ENCODE data around the gene DUSP1. TPM values are rescaled to one million over a fixed set of nuclear protein-coding genes. Genes with fewer than 3 reads are reported as not detected.
"Not testable (repeated sequence)": the region's sequence is repeated elsewhere in the genome, so short reads cannot be mapped to it uniquely, and the experiment has no call there.

DUSP1 gene
- total RNA-seq, 4 donors from 2014 or later: 613 to 1,025 (median 690) TPM

- Histone ChIP-seq H3K27ac (no peak overlapping the region), H3K36me3 (no peaks in the 10 kb centered on the region)
- 87 to 95% methylated on average over 7 of the region's 7 CpGs for WGBS, 2 donors
Measured at GRCh38 chr5:172817664-172818063, 46.7 kb upstream of the DUSP1 start.

GRCh38 chr5:172816925-172817562 lies 46.0 kb upstream of the DUSP1 start:
- Histone ChIP-seq H3K27me3 (no peaks in the 10 kb centered on the region), H3K4me1 (peaks cover 0 to 14% of the 10 kb centered on the region in 2 donors), H3K27ac (no peak overlapping the region), H3K36me3 (no peaks in the 10 kb centered on the region), H3K9me3 (no peaks in the 10 kb centered on the region), H3K4me3 (replicated peaks in 1 of 3) (no peak overlapping the region)
- intact Hi-C loops (cut with DNase I): no loop called here
- DNase-seq: no peak
- TF ChIP-seq CTCF (IDR thresholded peaks at IDR 0.05) (no peak), POLR2A (IDR thresholded peaks at IDR 0.05) (no peak)
- WGBS, 2 donors: 67 to 73% methylated on average over 5 of the region's 5 CpGs

More at GRCh38 chr5:172817664-172818063, 46.7 kb upstream of the DUSP1 start:
- intact Hi-C loops (cut with DNase I): no loop called here
- no peak for DNase-seq
- Histone ChIP-seq H3K9me3 (no peaks in the 10 kb centered on the region), H3K4me1 (peaks cover 0 to 14% of the 10 kb centered on the region in 2 donors), H3K27me3 (no peaks in the 10 kb centered on the region), H3K4me3 (replicated peaks in 1 of 3) (no peak overlapping the region)
- TF ChIP-seq POLR2A (IDR thresholded peaks at IDR 0.05): no peak

GRCh38 chr5:172815631-172816030 lies 44.6 kb upstream of the DUSP1 start:
- Histone ChIP-seq H3K4me1 (peaks cover 0 to 13% of the 10 kb centered on the region in 2 donors), H3K9me3 (no peaks in the 10 kb centered on the region), H3K27ac (no peak overlapping the region), H3K36me3 (no peaks in the 10 kb centered on the region), H3K27me3 (no peaks in the 10 kb centered on the region), H3K4me3 (replicated peaks in 1 of 3) (no peak overlapping the region)
- TF ChIP-seq POLR2A (IDR thresholded peaks at IDR 0.05): no peak
- no peak for TF ChIP-seq CTCF (IDR thresholded peaks at IDR 0.05)
- 75 to 81% methylated on average over 7 of the region's 7 CpGs for WGBS, 2 donors
- intact Hi-C loops (cut with DNase I): no loop called here
- no peak for DNase-seq

- H3K36me3 ChIP-seq; intact Hi-C loops (cut with DNase I); H3K27me3 ChIP-seq; H3K4me3 ChIP-seq (replicated peaks in 1 of 3); H3K4me1 ChIP-seq; H3K9me3 ChIP-seq; H3K27ac ChIP-seq; DNase-seq: not testable (repeated sequence)
- WGBS, 2 donors: 87 to 95% methylated on average over 4 of the region's 4 CpGs
Measured at GRCh38 chr5:172810996-172811395, 40.0 kb upstream of the DUSP1 start.

GRCh38 chr5:172809774-172810173 lies 38.8 kb upstream of the DUSP1 start:
- no peaks in the 10 kb centered on the region for H3K9me3 ChIP-seq

More at GRCh38 chr5:172809774-172810173, 38.8 kb upstream of the DUSP1 start:
- TF ChIP-seq POLR2A (IDR thresholded peaks at IDR 0.05) (no peak), CTCF (IDR thresholded peaks at IDR 0.05) (no peak)
- 93 to 95% methylated on average over 2 of the region's 2 CpGs for WGBS, 2 donors
- H3K27me3 ChIP-seq: no peaks in the 10 kb centered on the region
- H3K36me3 ChIP-seq: no peaks in the 10 kb centered on the region
- no peak overlapping the region for H3K4me3 ChIP-seq (replicated peaks in 1 of 3)
- DNase-seq: no peak
- no peak overlapping the region for H3K27ac ChIP-seq
- intact Hi-C loops (cut with DNase I): no loop called here
- peaks cover 0 to 4% of the 10 kb centered on the region in 2 donors for H3K4me1 ChIP-seq

All from thyroid gland (tissue), 4 donors.